ENCODE data around the gene TMEM63B. TPM values are rescaled to one million over a fixed set of nuclear protein-coding genes. Genes with fewer than 3 reads are reported as not detected.

Gene TMEM63B
- total RNA-seq, 4 donors from 2014 or later: 17.0 to 23.4 (median 20.6) TPM

GRCh38 chr6:44166116-44166515 is 38.8 kb downstream of the TMEM63B start:
- DNase-seq (ENCODE audit: low spot score) (no peak), ATAC-seq (ENCODE audit: low FRiP score) (no peak)
- no peak for TF ChIP-seq CTCF (IDR thresholded peaks at IDR 0.05)

DNA sequence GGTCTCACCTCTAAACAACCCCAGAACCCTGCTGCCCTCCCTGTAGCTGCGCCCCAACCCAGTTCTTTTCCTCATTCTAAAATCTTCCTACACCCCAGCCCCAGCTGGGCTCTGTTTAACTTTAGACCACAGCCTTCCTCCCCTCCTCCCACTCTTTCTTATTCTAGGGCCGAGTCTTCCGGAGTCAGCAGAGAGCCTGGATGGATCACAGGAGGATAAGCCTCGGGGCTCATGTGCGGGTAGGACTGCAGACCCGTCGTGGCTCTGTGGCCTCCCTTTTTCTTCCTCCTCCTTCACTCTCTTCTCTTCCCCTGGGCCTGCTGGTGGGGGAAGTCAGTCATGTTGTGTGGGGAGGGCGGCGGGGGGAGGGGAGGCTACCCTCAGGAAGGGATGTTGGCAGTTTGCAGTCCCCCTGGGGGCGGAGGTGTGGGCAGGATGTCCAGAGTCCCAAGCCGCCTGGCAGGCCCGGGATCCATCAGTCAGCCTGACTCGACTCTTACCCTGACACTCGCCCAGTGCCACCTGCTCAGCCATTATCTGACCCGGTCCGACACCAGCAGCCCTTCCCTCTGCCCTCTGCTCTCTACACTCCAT is 39.3 kb downstream of the TMEM63B start:
- no peak for TF ChIP-seq CTCF (IDR thresholded peaks at IDR 0.05)
- ATAC-seq (ENCODE audit: low FRiP score) (no peak), DNase-seq (ENCODE audit: low spot score) (no peak)

GRCh38 chr6:44167567-44167966 is 40.2 kb downstream of the TMEM63B start:
- TF ChIP-seq CTCF (IDR thresholded peaks at IDR 0.05): no peak
- ATAC-seq (ENCODE audit: low FRiP score) (no peak), DNase-seq (ENCODE audit: low spot score) (no peak)

GRCh38 chr6:44169154-44169553 is 41.8 kb downstream of the TMEM63B start:
- no peak for ATAC-seq (ENCODE audit: low FRiP score)
- no peak for DNase-seq (ENCODE audit: low spot score)
- TF ChIP-seq CTCF (IDR thresholded peaks at IDR 0.05): no peak

DNA sequence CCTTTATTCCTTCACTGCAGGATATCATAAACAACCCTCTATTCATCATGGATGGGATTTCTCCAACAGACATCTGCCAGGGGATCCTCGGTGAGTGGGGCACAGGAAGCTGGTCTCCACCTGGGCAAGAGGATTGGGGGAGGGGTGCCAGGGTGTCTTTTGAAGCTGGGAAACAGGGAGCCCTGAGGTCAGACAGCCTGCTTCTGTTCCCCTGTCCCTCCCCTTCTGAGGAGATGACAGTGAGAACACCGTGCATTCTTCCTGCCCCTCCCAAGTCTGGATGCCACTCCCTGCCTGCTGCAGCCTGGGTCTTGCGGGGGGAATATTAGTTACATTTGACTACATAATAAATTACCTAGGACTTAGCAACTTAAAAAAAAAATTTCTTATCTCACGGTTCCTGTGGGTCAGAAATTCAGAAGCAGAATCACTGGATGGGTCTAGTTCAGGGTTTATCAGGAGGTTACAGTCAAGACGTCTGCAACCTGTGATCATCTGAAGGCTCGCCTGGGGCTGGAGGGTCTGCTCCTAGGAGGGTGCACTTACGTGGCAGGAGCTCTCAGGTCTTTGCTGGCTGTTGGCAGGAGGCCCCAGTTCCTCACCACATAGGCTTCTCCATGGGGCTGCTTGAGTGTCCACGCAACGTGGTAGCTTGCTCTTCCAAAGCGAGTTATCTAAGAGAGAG is 42.7 kb downstream of the TMEM63B start:
- no peak for TF ChIP-seq CTCF (IDR thresholded peaks at IDR 0.05)
- DNase-seq (ENCODE audit: low spot score): no peak
- no peak for ATAC-seq (ENCODE audit: low FRiP score)

- no peak for DNase-seq (ENCODE audit: low spot score)
- no peak for ATAC-seq (ENCODE audit: low FRiP score)
- TF ChIP-seq CTCF (IDR thresholded peaks at IDR 0.05): no peak
These were observed 44.7 kb downstream of the TMEM63B start for GRCh38 chr6:44171899-44172546.
